Measurements from ENCODE around the gene LENEP.

Gene LENEP

DNA sequence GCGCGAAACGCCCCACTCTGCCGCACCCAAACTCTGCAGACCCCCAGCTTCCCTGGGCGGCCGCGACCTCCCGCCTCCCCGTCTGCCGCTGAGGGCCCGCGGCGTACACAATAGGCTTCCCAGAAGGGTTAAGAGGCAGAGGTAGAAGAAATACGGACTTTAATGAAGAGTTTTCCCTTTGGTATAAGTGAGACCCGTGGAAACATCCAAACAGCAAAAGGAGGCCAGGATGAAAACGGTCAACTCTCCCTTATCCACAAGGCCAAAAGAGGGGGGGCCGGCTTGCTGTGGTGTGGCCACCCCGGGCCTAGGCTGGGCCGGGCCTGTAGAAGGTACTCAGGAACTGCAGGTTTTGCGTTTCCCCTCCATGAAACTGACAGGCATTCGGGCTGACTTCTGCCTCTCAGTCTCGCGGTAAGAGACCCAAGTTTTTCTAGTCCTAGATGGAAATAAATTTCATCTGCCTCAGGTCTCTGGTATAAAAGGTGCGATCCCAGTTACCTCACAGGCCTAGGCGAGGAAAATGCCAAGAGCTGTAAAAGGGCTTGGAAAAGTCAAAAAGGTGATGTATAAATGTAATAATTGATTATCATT, 31.1 kb upstream of the LENEP start:
- Histone ChIP-seq H3K4me1 (ENCODE audit: control insufficient read depth, insufficient read depth, low read length) (peaks cover 43% of the 10 kb centered on the region), H3K9ac (ENCODE audit: low read depth, low read length) (peak overlapping the region; percentile 94), H3K27me3 (ENCODE audit: control insufficient read depth, insufficient read depth, low read length) (no peaks in the 10 kb centered on the region), H3K36me3 (ENCODE audit: insufficient read depth, low read length) (peaks cover 48% of the 10 kb centered on the region), H3K9me3 (replicated peaks; ENCODE audit: low read length) (no peaks in the 10 kb centered on the region), H3K4me3 (ENCODE audit: low read length) (peak overlapping the region; percentile 88), H3K4me2 (ENCODE audit: low read length) (peak overlapping the region; percentile 87)

GRCh38 chr1:154962795-154963330, 30.5 kb upstream of the LENEP start:
- H3K9me3 ChIP-seq (replicated peaks; ENCODE audit: low read length), result no peaks in the 10 kb centered on the region
- H3K4me1 ChIP-seq (ENCODE audit: control insufficient read depth, insufficient read depth, low read length), result peaks cover 44% of the 10 kb centered on the region
- H3K9ac ChIP-seq (ENCODE audit: low read depth, low read length), result peak overlapping the region; percentile 94
- H3K27me3 ChIP-seq (ENCODE audit: control insufficient read depth, insufficient read depth, low read length), result no peaks in the 10 kb centered on the region
- peak overlapping the region; percentile 87 for H3K4me2 ChIP-seq (ENCODE audit: low read length)
- H3K4me3 ChIP-seq (ENCODE audit: low read length), result peak overlapping the region; percentile 88
- peaks cover 54% of the 10 kb centered on the region for H3K36me3 ChIP-seq (ENCODE audit: insufficient read depth, low read length)

GRCh38 chr1:154963643-154964042, 29.7 kb upstream of the LENEP start:
- H3K27me3 ChIP-seq (ENCODE audit: control insufficient read depth, insufficient read depth, low read length), result no peaks in the 10 kb centered on the region
- H3K4me3 ChIP-seq (ENCODE audit: low read length), result no peak overlapping the region
- H3K9ac ChIP-seq (ENCODE audit: low read depth, low read length), result peak overlapping the region; percentile 94
- no peaks in the 10 kb centered on the region for H3K9me3 ChIP-seq (replicated peaks; ENCODE audit: low read length)
- peaks cover 52% of the 10 kb centered on the region for H3K4me1 ChIP-seq (ENCODE audit: control insufficient read depth, insufficient read depth, low read length)
- H3K36me3 ChIP-seq (ENCODE audit: insufficient read depth, low read length), result peaks cover 62% of the 10 kb centered on the region
- no peak overlapping the region for H3K4me2 ChIP-seq (ENCODE audit: low read length)

- no peak overlapping the region for H3K4me2 ChIP-seq (ENCODE audit: low read length)
- H3K4me1 ChIP-seq (ENCODE audit: control insufficient read depth, insufficient read depth, low read length), result peaks cover 59% of the 10 kb centered on the region
- H3K4me3 ChIP-seq (ENCODE audit: low read length), result no peak overlapping the region
- H3K9ac ChIP-seq (ENCODE audit: low read depth, low read length), result no peak overlapping the region
- no peaks in the 10 kb centered on the region for H3K27me3 ChIP-seq (ENCODE audit: control insufficient read depth, insufficient read depth, low read length)
- peaks cover 63% of the 10 kb centered on the region for H3K36me3 ChIP-seq (ENCODE audit: insufficient read depth, low read length)
- no peaks in the 10 kb centered on the region for H3K9me3 ChIP-seq (replicated peaks; ENCODE audit: low read length)
Observed at GRCh38 chr1:154964359-154964758, 29.0 kb upstream of the LENEP start.

GRCh38 chr1:154966111-154966510, 27.3 kb upstream of the LENEP start:
- Histone ChIP-seq H3K36me3 (ENCODE audit: insufficient read depth, low read length) (peaks cover 63% of the 10 kb centered on the region), H3K4me1 (ENCODE audit: control insufficient read depth, insufficient read depth, low read length) (peaks cover 57% of the 10 kb centered on the region), H3K27me3 (ENCODE audit: control insufficient read depth, insufficient read depth, low read length) (no peaks in the 10 kb centered on the region), H3K4me2 (ENCODE audit: low read length) (no peak overlapping the region), H3K4me3 (ENCODE audit: low read length) (no peak overlapping the region), H3K9ac (ENCODE audit: low read depth, low read length) (peak overlapping the region; percentile 94), H3K9me3 (replicated peaks; ENCODE audit: low read length) (no peaks in the 10 kb centered on the region)

DNA sequence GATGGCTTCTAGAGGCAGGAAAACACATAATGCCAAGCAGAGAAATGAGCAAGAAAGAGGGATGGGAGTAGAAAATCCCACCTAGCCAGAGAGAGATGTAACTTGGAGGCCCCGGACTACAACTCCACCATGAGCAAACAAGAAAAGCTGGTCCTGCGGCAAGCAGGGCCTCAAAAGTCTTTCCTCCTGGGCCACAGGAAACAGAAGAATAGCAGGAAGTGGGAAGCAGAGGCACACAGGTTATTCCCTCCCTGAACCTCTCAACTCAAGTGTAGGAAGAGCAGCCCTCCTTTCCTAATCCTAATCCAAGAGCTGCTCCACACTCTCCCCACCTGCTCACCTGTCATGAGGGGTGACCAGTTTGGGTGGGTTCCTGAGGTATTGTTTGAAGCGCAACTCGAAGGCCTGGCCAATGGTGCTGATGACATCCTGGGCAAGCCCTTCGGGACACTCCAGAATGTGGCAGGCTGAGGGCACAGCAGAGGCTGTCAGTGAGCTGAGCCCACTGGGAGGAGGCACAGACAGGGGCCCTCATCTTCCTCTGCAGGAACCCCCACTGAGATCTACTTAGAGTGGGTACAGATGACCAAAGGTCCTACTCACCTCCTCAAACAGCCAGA, 25.9 kb upstream of the LENEP start:
- Histone ChIP-seq H3K9me3 (replicated peaks; ENCODE audit: low read length) (no peaks in the 10 kb centered on the region), H3K4me3 (ENCODE audit: low read length) (peak overlapping the region; percentile 84), H3K27me3 (ENCODE audit: control insufficient read depth, insufficient read depth, low read length) (no peaks in the 10 kb centered on the region), H3K4me2 (ENCODE audit: low read length) (peak overlapping the region; percentile 97), H3K36me3 (ENCODE audit: insufficient read depth, low read length) (peaks cover 61% of the 10 kb centered on the region), H3K4me1 (ENCODE audit: control insufficient read depth, insufficient read depth, low read length) (peaks cover 65% of the 10 kb centered on the region), H3K9ac (ENCODE audit: low read depth, low read length) (peak overlapping the region; percentile 94)

GRCh38 chr1:154968731-154969130, 24.7 kb upstream of the LENEP start:
- Histone ChIP-seq H3K36me3 (ENCODE audit: insufficient read depth, low read length) (peaks cover 48% of the 10 kb centered on the region), H3K4me3 (ENCODE audit: low read length) (peak overlapping the region; percentile 84), H3K4me2 (ENCODE audit: low read length) (peak overlapping the region; percentile 97), H3K9ac (ENCODE audit: low read depth, low read length) (peak overlapping the region; percentile 94), H3K9me3 (replicated peaks; ENCODE audit: low read length) (no peaks in the 10 kb centered on the region), H3K27me3 (ENCODE audit: control insufficient read depth, insufficient read depth, low read length) (no peaks in the 10 kb centered on the region), H3K4me1 (ENCODE audit: control insufficient read depth, insufficient read depth, low read length) (peaks cover 61% of the 10 kb centered on the region)

DNA sequence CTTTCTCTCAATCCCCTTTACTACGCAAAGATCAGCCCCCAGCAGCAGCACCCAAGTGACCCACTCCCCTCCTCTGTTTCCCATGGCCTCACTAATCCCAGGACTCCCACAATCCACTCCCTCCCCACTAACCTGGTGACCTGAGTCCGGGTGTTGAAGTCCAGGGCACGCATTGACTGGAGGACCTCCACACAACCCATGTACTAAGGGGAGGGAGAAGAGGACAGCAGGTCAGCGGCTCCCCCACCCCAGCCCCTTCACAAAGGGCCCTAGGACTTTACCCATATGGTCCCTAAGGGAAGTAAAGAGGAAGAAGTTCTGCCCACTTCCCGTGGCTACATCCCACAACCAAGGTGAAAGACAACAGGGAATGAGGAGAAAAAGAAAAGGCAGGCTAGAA, 24.1 kb upstream of the LENEP start:
- peak overlapping the region; percentile 97 for H3K4me2 ChIP-seq (ENCODE audit: low read length)
- no peaks in the 10 kb centered on the region for H3K27me3 ChIP-seq (ENCODE audit: control insufficient read depth, insufficient read depth, low read length)
- H3K9me3 ChIP-seq (replicated peaks; ENCODE audit: low read length), result no peaks in the 10 kb centered on the region
- H3K4me3 ChIP-seq (ENCODE audit: low read length), result peak overlapping the region; percentile 84
- H3K4me1 ChIP-seq (ENCODE audit: control insufficient read depth, insufficient read depth, low read length), result peaks cover 61% of the 10 kb centered on the region
- peaks cover 43% of the 10 kb centered on the region for H3K36me3 ChIP-seq (ENCODE audit: insufficient read depth, low read length)
- peak overlapping the region; percentile 94 for H3K9ac ChIP-seq (ENCODE audit: low read depth, low read length)

DNA sequence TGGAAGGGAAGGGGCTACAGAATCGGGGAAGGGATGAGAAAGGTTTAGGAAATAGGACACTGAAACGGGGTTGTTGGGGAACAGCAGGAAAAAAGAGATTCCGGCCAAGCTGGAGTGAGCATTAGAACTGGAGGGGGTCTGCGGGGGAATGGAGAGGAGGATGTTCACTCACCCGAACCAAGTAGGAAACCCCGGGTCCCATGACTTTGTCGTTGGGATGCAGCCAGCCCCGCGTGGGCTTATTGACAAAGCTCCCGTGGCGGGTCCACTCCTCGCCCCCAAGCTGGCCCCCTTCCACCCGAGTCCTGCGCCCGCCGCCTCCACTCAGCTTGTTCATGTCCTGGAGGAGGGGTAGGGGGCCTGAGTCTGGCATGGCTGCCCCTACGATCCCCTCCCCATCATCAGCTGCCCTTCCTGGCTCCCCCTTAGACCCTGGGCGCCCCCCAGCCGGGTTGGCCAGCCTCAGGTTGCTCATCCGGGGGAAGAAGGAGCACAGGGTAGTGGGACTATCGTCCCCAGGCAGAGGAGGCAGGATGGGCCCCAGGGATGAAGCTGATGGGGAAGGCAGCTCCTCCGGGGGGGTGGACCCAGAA, 23.4 kb upstream of the LENEP start:
- Histone ChIP-seq H3K9ac (ENCODE audit: low read depth, low read length) (peak overlapping the region; percentile 94), H3K36me3 (ENCODE audit: insufficient read depth, low read length) (peaks cover 36% of the 10 kb centered on the region), H3K4me3 (ENCODE audit: low read length) (peak overlapping the region; percentile 84), H3K9me3 (replicated peaks; ENCODE audit: low read length) (no peaks in the 10 kb centered on the region), H3K4me1 (ENCODE audit: control insufficient read depth, insufficient read depth, low read length) (peaks cover 61% of the 10 kb centered on the region), H3K27me3 (ENCODE audit: control insufficient read depth, insufficient read depth, low read length) (no peaks in the 10 kb centered on the region), H3K4me2 (ENCODE audit: low read length) (peak overlapping the region; percentile 97)

- H3K4me1 ChIP-seq (ENCODE audit: control insufficient read depth, insufficient read depth, low read length), result peaks cover 55% of the 10 kb centered on the region
- H3K4me3 ChIP-seq (ENCODE audit: low read length), result peak within 1 kb of the TSS; percentile 84
- H3K4me2 ChIP-seq (ENCODE audit: low read length), result peak within 1 kb of the TSS; percentile 97
- no peaks in the 10 kb centered on the region for H3K9me3 ChIP-seq (replicated peaks; ENCODE audit: low read length)
- H3K9ac ChIP-seq (ENCODE audit: low read depth, low read length), result peak within 1 kb of the TSS; percentile 94
- H3K36me3 ChIP-seq (ENCODE audit: insufficient read depth, low read length), result peaks cover 29% of the 10 kb centered on the region
- H3K27me3 ChIP-seq (ENCODE audit: control insufficient read depth, insufficient read depth, low read length), result no peaks in the 10 kb centered on the region
Observed at GRCh38 chr1:154970631-154971340, 22.6 kb upstream of the LENEP start, which contains the start of gene SHC1. SHC1 (minus strand) TSS chr1:154970747; CDS start chr1:154970526, 221 bp downstream.

DNA sequence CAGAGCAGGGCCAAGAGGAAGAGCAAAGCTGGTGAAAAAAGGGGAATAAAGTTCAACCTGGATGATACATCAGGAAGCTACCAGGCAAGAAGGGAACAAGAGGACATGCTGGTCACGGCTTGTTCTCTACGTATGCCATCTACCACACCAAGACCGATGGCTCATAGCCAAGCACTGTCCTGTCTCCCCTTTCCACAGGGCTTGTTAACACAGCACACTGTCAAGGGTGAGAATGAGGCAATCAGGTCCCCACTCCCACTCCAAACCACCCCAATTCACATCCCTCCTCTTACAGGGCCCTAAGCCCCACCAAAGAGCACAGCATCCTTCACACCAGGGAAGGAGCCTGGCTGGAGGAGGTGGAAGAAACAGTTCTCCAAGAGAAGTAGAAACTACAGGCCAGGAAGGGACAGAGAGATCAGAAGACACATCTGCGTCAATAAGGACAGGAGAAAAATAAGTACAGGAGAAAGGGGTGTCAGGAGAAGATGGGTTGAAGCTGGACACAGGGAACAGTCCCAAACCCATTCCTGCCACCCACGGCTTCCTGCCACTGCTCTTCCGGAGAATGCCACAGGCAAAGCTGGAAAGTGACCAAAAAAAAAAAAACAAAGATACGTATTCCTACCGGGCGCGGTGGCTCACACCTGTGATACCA, 21.9 kb upstream of the LENEP start:
- peaks cover 56% of the 10 kb centered on the region for H3K4me1 ChIP-seq (ENCODE audit: control insufficient read depth, insufficient read depth, low read length)
- peak overlapping the region; percentile 94 for H3K9ac ChIP-seq (ENCODE audit: low read depth, low read length)
- H3K4me3 ChIP-seq (ENCODE audit: low read length), result peak overlapping the region; percentile 84
- peak overlapping the region; percentile 97 for H3K4me2 ChIP-seq (ENCODE audit: low read length)
- H3K9me3 ChIP-seq (replicated peaks; ENCODE audit: low read length), result no peaks in the 10 kb centered on the region
- H3K27me3 ChIP-seq (ENCODE audit: control insufficient read depth, insufficient read depth, low read length), result no peaks in the 10 kb centered on the region
- H3K36me3 ChIP-seq (ENCODE audit: insufficient read depth, low read length), result peaks cover 22% of the 10 kb centered on the region

Measured in skeletal muscle satellite cell (primary cell).